Measurements from ENCODE around the gene FCHSD1.

DNA sequence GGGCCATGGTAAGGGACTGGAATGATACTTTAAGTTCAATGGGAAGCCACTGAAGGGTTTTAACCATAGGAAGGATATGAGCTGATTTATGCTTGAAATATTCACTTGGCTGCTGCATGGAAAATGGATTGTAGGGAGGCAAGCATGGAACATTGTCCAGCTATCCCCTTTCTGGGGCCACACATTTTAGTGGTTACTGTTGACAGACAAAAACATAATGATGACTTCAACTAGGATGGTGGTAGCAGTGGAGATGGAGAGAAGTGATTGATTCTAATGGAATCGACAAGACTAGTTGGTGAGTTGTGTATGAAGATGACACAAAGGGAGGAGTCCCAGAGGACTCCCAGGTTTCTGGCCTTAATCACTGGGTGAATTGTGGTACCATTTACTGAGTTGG, 6.2 kb upstream of the FCHSD1 start:
- TF ChIP-seq, protein P1, sequence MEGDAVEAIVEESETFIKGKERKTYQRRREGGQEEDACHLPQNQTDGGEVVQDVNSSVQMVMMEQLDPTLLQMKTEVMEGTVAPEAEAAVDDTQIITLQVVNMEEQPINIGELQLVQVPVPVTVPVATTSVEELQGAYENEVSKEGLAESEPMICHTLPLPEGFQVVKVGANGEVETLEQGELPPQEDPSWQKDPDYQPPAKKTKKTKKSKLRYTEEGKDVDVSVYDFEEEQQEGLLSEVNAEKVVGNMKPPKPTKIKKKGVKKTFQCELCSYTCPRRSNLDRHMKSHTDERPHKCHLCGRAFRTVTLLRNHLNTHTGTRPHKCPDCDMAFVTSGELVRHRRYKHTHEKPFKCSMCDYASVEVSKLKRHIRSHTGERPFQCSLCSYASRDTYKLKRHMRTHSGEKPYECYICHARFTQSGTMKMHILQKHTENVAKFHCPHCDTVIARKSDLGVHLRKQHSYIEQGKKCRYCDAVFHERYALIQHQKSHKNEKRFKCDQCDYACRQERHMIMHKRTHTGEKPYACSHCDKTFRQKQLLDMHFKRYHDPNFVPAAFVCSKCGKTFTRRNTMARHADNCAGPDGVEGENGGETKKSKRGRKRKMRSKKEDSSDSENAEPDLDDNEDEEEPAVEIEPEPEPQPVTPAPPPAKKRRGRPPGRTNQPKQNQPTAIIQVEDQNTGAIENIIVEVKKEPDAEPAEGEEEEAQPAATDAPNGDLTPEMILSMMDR (IDR thresholded peaks at IDR 0.05; ENCODE audit: insufficient read depth, low read length) = no peak
- TF ChIP-seq POLR2AphosphoS5 (IDR thresholded peaks at IDR 0.05; ENCODE audit: low read depth) = no peak
- TF ChIP-seq GABPA (IDR thresholded peaks at IDR 0.05; ENCODE audit: low read depth) = no peak
- TF ChIP-seq, protein P2, sequence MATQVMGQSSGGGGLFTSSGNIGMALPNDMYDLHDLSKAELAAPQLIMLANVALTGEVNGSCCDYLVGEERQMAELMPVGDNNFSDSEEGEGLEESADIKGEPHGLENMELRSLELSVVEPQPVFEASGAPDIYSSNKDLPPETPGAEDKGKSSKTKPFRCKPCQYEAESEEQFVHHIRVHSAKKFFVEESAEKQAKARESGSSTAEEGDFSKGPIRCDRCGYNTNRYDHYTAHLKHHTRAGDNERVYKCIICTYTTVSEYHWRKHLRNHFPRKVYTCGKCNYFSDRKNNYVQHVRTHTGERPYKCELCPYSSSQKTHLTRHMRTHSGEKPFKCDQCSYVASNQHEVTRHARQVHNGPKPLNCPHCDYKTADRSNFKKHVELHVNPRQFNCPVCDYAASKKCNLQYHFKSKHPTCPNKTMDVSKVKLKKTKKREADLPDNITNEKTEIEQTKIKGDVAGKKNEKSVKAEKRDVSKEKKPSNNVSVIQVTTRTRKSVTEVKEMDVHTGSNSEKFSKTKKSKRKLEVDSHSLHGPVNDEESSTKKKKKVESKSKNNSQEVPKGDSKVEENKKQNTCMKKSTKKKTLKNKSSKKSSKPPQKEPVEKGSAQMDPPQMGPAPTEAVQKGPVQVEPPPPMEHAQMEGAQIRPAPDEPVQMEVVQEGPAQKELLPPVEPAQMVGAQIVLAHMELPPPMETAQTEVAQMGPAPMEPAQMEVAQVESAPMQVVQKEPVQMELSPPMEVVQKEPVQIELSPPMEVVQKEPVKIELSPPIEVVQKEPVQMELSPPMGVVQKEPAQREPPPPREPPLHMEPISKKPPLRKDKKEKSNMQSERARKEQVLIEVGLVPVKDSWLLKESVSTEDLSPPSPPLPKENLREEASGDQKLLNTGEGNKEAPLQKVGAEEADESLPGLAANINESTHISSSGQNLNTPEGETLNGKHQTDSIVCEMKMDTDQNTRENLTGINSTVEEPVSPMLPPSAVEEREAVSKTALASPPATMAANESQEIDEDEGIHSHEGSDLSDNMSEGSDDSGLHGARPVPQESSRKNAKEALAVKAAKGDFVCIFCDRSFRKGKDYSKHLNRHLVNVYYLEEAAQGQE (IDR thresholded peaks at IDR 0.05; ENCODE audit: insufficient replicate concordance, low read depth) = no peak
